A549 (cell line): Measurements from ENCODE around the gene TRANK1.

Source experiments
- ELK1 ChIP-seq: fragments of 150-350 bp; IDR thresholded peaks from 2 replicates; pipeline ENCODE4 v1.6.1; 2014; ENCODE audit warnings: low read depth, mild to moderate bottlenecking, low read length
- EP300 ChIP-seq, 2 experiments: fragments of >200 bp; sonication (Bioruptor Twin); formaldehyde crosslinking; IDR thresholded peaks; 2 replicates in 1 of 2; 3 replicates in 1 of 2; pipeline ENCODE4 v1.6.1; 2016 to 2017
- MAFK ChIP-seq: fragments of 450-650 bp; IDR thresholded peaks from 2 replicates; pipeline ENCODE4 v1.6.1; 2014; ENCODE audit not compliant: partially characterized antibody
- PBX3 ChIP-seq: IDR thresholded peaks from 2 replicates; pipeline ENCODE4 v1.6.1; 2012
- POLR2A ChIP-seq: IDR thresholded peaks from 2 replicates; pipeline ENCODE4 v1.6.1; 2012; ENCODE audit warnings: mild to moderate bottlenecking, low read length
- POLR2AphosphoS2 ChIP-seq: conservative IDR thresholded peaks from 2 replicates; pipeline ENCODE4 v1.6.1; 2012; ENCODE audit warnings: low read length, improper control_type of control experiment, inconsistent platforms
- ZC3H11A ChIP-seq: fragments of 450-650 bp; IDR thresholded peaks from 2 replicates; pipeline ENCODE4 v1.6.1; 2014; ENCODE audit warnings: antibody characterized with exemption, mild to moderate bottlenecking
- TF ChIP-seq, protein P1 (sequence below): fragments of >200 bp; sonication (Bioruptor Twin); formaldehyde crosslinking; IDR thresholded peaks from 3 replicates; pipeline ENCODE4 v1.5.1; 2016
- TF ChIP-seq, protein P2 (sequence below): fragments of 200-600 bp; sonication (generic); IDR thresholded peaks from 2 replicates; pipeline ENCODE4 v1.6.1; 2016; ENCODE audit warnings: antibody characterized with exemption, mild to moderate bottlenecking, moderate library complexity

- TF ChIP-seq ELK1 (no peak), EP300 (IDR thresholded peaks at IDR 0.05) (no peak), ZC3H11A (no peak), MAFK (no peak), PBX3 (no peak), POLR2A (no peak), POLR2AphosphoS2 (no peak)
- TF ChIP-seq, protein P1, sequence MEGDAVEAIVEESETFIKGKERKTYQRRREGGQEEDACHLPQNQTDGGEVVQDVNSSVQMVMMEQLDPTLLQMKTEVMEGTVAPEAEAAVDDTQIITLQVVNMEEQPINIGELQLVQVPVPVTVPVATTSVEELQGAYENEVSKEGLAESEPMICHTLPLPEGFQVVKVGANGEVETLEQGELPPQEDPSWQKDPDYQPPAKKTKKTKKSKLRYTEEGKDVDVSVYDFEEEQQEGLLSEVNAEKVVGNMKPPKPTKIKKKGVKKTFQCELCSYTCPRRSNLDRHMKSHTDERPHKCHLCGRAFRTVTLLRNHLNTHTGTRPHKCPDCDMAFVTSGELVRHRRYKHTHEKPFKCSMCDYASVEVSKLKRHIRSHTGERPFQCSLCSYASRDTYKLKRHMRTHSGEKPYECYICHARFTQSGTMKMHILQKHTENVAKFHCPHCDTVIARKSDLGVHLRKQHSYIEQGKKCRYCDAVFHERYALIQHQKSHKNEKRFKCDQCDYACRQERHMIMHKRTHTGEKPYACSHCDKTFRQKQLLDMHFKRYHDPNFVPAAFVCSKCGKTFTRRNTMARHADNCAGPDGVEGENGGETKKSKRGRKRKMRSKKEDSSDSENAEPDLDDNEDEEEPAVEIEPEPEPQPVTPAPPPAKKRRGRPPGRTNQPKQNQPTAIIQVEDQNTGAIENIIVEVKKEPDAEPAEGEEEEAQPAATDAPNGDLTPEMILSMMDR, result no peak
- TF ChIP-seq, protein P2, sequence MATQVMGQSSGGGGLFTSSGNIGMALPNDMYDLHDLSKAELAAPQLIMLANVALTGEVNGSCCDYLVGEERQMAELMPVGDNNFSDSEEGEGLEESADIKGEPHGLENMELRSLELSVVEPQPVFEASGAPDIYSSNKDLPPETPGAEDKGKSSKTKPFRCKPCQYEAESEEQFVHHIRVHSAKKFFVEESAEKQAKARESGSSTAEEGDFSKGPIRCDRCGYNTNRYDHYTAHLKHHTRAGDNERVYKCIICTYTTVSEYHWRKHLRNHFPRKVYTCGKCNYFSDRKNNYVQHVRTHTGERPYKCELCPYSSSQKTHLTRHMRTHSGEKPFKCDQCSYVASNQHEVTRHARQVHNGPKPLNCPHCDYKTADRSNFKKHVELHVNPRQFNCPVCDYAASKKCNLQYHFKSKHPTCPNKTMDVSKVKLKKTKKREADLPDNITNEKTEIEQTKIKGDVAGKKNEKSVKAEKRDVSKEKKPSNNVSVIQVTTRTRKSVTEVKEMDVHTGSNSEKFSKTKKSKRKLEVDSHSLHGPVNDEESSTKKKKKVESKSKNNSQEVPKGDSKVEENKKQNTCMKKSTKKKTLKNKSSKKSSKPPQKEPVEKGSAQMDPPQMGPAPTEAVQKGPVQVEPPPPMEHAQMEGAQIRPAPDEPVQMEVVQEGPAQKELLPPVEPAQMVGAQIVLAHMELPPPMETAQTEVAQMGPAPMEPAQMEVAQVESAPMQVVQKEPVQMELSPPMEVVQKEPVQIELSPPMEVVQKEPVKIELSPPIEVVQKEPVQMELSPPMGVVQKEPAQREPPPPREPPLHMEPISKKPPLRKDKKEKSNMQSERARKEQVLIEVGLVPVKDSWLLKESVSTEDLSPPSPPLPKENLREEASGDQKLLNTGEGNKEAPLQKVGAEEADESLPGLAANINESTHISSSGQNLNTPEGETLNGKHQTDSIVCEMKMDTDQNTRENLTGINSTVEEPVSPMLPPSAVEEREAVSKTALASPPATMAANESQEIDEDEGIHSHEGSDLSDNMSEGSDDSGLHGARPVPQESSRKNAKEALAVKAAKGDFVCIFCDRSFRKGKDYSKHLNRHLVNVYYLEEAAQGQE, result no peak
These were observed 25.3 kb downstream of the TRANK1 start for GRCh38 chr3:36919439-36920160.
